Measurements from ENCODE around the gene OR9Q2.
"Not testable (repeated sequence)": the region's sequence is repeated elsewhere in the genome, so short reads cannot be mapped to it uniquely, and the experiment has no call there.

The OR9Q2 gene, protein sequence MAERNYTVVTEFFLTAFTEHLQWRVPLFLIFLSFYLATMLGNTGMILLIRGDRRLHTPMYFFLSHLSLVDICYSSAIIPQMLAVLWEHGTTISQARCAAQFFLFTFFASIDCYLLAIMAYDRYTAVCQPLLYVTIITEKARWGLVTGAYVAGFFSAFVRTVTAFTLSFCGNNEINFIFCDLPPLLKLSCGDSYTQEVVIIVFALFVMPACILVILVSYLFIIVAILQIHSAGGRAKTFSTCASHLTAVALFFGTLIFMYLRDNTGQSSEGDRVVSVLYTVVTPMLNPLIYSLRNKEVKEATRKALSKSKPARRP

DNA sequence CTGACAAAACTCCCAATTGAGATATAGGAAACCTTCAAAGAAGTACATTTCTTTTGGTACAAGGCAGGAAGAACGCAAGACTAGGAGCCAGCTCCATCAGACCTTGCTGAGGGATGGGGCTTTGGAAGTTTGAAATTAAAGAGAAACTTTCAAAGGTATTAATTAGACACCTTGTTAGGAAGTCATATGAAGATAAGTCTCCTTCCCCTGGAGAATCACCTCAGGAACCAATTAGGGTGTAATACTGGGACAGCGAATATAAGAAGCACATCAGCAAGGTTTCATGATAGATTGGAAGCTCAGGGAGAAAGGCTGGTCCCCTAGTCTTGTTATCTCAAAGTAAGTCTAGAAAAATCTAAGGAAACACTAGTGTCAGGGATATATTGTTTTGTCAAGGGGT is at the start of gene OR9Q2:
Gene OR9Q2 (plus strand): TSS at position 301 of the 400 bp plus-strand sequence. CDS start 1,421 bp downstream, outside the sequence.
- DNase-seq = no peak

GRCh38 chr11:58142761-58143160 is 46.1 kb upstream of the OR9Q2 start:
- DNase-seq = no peak

DNA sequence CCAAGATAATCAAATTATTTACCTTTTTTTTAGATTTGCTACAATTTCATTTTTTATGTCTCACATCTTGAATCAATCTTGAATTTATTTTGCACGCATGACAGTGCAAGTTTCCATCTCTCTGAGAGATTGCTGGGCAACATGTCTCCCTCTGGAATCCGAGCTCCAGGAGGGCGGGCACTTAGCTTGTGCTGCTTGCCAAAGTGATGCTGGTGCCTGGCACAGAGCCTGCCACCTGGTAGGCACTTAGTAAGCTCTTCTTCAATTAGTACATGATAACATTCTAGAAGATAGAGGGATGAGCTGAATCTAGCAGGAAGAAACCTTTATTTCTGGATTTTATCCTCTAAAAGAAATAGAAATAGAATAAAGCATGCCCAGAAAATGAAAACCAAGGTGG is 36.1 kb upstream of the OR9Q2 start:
- DNase-seq = no peak

GRCh38 chr11:58164389-58164788 is 24.5 kb upstream of the OR9Q2 start:
- no peak for DNase-seq

DNA sequence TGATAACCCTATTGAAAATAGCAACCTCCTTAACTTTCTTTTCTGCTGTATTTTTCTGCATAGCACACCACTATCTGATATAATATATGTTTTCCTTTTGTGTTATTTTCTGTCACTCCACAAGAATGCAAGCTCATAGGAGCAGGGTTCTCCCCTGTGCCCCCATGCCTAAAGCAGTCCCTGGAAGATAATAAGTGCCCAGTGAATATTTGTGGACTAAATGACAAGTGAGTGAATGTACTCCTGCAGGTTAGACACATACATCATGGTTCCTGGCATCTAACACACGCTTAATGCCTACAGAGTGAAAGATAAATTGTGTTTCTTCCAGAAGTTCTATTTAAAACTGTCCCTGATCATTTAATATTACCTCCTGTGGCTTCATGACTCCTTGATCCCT is 23.9 kb upstream of the OR9Q2 start:
- DNase-seq = no peak

GRCh38 chr11:58165504-58166106 is 23.3 kb upstream of the OR9Q2 start:
- no peak for DNase-seq

- no peak for DNase-seq
These were observed 11.3 kb upstream of the OR9Q2 start for GRCh38 chr11:58177409-58178054.

DNA sequence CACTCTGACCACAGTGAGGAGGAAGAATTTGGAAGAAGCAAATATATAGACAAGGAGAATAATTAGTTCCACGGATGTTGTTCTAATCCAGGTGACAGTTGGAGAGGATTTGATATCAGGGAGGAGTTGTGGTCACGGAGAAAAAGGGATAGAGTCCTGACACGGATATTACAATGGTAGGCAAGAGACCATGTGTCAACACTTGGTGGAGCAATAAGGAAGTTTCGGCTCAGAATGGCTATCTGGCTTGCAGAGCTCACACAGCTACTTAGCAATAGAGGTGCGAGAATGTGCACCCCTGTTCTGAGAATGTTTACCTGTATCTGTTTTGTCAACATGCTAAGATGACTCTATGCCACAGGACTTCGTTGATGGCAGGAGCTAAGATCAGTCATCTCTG is 10.4 kb upstream of the OR9Q2 start:
- no peak for DNase-seq

GRCh38 chr11:58179648-58180047 is 9.2 kb upstream of the OR9Q2 start:
- DNase-seq = no peak

DNA sequence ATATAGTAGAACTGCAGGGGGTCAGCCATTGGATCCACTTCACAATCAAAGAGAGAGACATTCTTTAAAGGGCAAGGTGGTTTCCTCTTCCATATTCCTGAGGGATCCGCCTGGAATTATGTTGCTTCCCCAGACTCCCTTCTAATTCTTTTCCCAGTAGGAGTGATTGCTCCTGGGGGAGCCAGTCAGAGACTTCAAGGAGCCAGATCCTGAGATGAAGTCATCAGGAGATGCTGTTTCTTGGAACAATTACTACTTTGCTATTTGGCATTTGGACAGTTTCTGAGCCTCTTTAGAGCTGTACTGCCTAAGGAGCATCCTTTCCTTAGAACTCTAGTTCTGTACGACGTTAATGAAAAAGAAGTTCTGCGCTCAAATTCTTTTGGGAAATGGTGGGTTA is 1.9 kb upstream of the OR9Q2 start:
- no peak for DNase-seq

GRCh38 chr11:58192229-58192628 is 3.4 kb downstream of the OR9Q2 start:
- DNase-seq = no peak

- DNase-seq = no peak
These were observed 4.5 kb downstream of the OR9Q2 start for GRCh38 chr11:58193391-58193790.

- no peak for DNase-seq
These were observed 7.1 kb downstream of the OR9Q2 start for GRCh38 chr11:58195939-58196338.

DNA sequence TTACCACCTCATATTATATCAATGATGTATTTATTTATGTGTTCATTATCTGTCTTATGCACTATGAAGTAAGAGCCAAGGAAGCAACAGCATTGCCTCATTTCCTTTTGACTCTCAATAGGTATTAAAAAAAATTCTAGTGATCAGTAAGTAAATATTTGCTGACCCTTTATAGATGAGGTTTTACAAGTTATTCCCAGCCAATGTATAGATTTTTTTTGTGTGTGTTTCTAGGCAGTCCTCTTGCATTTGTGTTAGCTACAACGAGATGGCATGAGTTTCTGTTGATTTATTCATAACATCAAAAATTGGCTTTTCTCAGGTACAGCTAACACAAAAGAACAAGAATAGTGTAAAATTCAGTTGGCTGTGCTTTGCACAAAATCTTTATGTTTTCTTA is 10.4 kb downstream of the OR9Q2 start:
- DNase-seq = no peak

GRCh38 chr11:58204042-58204441 is 15.2 kb downstream of the OR9Q2 start, which contains the start of gene OR1S2:
TSS of gene OR1S2 (minus strand) at chr11:58204142. CDS start at chr11:58204142, 0 bp downstream.
- no peak for DNase-seq

DNA sequence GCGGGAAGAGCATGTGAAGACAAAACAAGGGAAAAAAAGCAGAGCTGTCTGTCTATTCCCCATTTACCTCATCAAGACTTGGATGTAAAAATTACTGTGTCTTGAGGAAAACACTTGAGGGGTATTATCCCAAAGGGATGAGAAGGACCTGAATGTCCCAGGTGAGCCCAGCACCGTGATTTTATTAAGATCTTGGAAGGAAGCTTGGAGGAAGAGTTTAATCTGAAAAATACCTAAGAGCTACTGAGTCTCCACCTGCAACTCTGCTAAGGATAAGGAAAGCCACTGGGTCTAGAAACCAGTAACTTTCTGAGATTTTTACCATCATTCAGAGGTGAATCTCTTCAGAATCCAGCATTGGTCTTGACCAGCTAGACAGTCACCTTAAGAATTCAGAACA is 23.6 kb downstream of the OR9Q2 start, which contains the start of gene OR1S1:
Gene OR1S1 (plus strand): TSS at position 301 of the 400 bp plus-strand sequence.
- not testable (repeated sequence) for DNase-seq

- no peak for DNase-seq
These were observed 27.6 kb downstream of the OR9Q2 start for GRCh38 chr11:58216476-58216875.

DNA sequence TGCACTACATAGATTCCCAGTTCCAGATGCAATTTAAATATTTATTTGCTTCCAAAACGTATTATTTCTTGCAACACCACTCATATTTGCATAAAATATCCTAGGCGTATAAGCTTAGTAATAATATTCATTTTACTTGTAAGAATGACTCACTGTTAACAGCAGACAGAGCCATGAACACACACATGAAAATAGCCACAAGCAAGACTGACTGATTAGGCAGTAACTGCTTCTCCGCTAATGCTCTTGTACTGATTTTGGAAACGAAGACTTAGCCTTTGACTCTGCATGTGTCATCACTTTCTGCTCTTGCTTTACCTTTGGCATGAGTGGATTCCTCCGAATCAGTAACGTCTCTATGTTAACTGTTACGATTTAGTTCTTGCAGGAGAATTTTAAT is 33.9 kb downstream of the OR9Q2 start:
- no peak for DNase-seq

GRCh38 chr11:58227956-58228615 is 39.2 kb downstream of the OR9Q2 start:
- no peak for DNase-seq
